SK-N-SH (cell line): Measurements from ENCODE around the gene SIX5. TPM values are rescaled to one million over a fixed set of nuclear protein-coding genes. Genes with fewer than 3 reads are reported as not detected.

Experiments used
- CTCF ChIA-PET: fragments of 300-600, 350-600 bp; formaldehyde crosslinking; extraction: SDS; loops from one replicate; lab custom pipeline; 2021; lab: Yijun Ruan, JAX
- POLR2A ChIA-PET: fragments of 350-600 bp; sonication (Branson Sonifier 250); formaldehyde crosslinking; extraction: SDS; loops from one replicate; lab custom pipeline; 2020; ENCODE audit warnings: antibody characterized with exemption, inconsistent platforms; lab: Yijun Ruan, JAX
- DNase-seq: peaks from one replicate; pipeline ENCODE4 v3.0.0; 2012
- H2AFZ ChIP-seq: fragments of 200-600 bp; sonication (generic); 2 replicates; pipeline ENCODE4 v1.8.1; 2016; ENCODE audit warnings: antibody characterized with exemption, mild to moderate bottlenecking, low read depth
- H3F3A ChIP-seq: fragments of 200-600 bp; sonication (generic); replicated peaks from 2 replicates; pipeline ENCODE3; 2016; ENCODE audit warnings: antibody characterized with exemption, mild to moderate bottlenecking; ENCODE audit not compliant: insufficient read depth
- H3K27ac ChIP-seq, 2 experiments: fragments of 200-500 bp in 1 of 2; fragments of 200-600 bp in 1 of 2; sonication (Bioruptor generic) in 1 of 2; sonication (generic), shearing (Covaris generic) in 1 of 2; 2 replicates each; pipeline versions ENCODE4 v1.5.1 to v1.6.1; 2014 to 2016; ENCODE audit warnings: low read depth in 2 of 2, inconsistent platforms in 1 of 2, low read length in 1 of 2, mild to moderate bottlenecking in 1 of 2, mixed read lengths in 1 of 2
- H3K27me3 ChIP-seq: fragments of 200-600 bp; sonication (generic), shearing (Covaris generic); 2 replicates; pipeline ENCODE4 v1.6.1; 2016; ENCODE audit warnings: mixed run types; ENCODE audit not compliant: insufficient read depth
- H3K36me3 ChIP-seq, 2 experiments: fragments of 200-500 bp in 1 of 2; fragments of 200-600 bp in 1 of 2; sonication (Bioruptor generic) in 1 of 2; sonication (generic) in 1 of 2; replicated peaks in 1 of 2; 2 replicates each; pipeline versions ENCODE3 to v1.5.1; 2014 to 2016; ENCODE audit warnings: low read length in 1 of 2, mild to moderate bottlenecking in 1 of 2; ENCODE audit not compliant: insufficient read depth in 2 of 2, control insufficient read depth in 1 of 2
- H3K4me1 ChIP-seq, 2 experiments: fragments of 200-500 bp in 1 of 2; fragments of 200-600 bp in 1 of 2; sonication (Bioruptor generic) in 1 of 2; sonication (generic), shearing (Covaris generic) in 1 of 2; 2 replicates each; pipeline versions ENCODE4 v1.5.1 to v1.6.1; 2014 to 2016; ENCODE audit warnings: low read depth in 1 of 2, low read length in 1 of 2, mixed run types in 1 of 2; ENCODE audit not compliant: insufficient read depth in 2 of 2, control insufficient read depth in 1 of 2
- H3K4me2 ChIP-seq: fragments of 200-600 bp; sonication (generic), shearing (Covaris generic); 2 replicates; pipeline ENCODE4 v1.6.1; 2017; ENCODE audit warnings: mixed run types
- H3K4me3 ChIP-seq, 2 experiments: fragments of 200-500 bp in 1 of 2; fragments of 200-600 bp in 1 of 2; sonication (Bioruptor generic) in 1 of 2; sonication (generic), shearing (Covaris generic) in 1 of 2; 2 replicates each; pipeline versions ENCODE4 v1.5.1 to v1.8.1; 2014 to 2016; ENCODE audit warnings: low read depth in 2 of 2, inconsistent platforms in 1 of 2, low read length in 1 of 2, mild to moderate bottlenecking in 1 of 2, mixed read lengths in 1 of 2, moderate library complexity in 1 of 2
- H3K79me2 ChIP-seq: fragments of 200-600 bp; sonication (generic); 2 replicates; pipeline ENCODE4 v1.8.1; 2017; ENCODE audit warnings: mild to moderate bottlenecking; ENCODE audit not compliant: insufficient read depth
- H3K9ac ChIP-seq: fragments of 200-600 bp; sonication (generic); 2 replicates; pipeline ENCODE4 v1.6.1; 2017; ENCODE audit warnings: mixed run types
- H3K9me2 ChIP-seq: fragments of 200-600 bp; sonication (generic); 2 replicates; pipeline ENCODE4 v1.6.1; 2017; ENCODE audit warnings: mixed run types
- H3K9me3 ChIP-seq: fragments of 200-600 bp; sonication (generic); 2 replicates; pipeline ENCODE4 v1.6.1; 2017; ENCODE audit warnings: mixed run types, mild to moderate bottlenecking, moderate library complexity
- H4K20me1 ChIP-seq: fragments of 200-600 bp; sonication (generic); 2 replicates; pipeline ENCODE4 v1.6.1; 2017; ENCODE audit warnings: mild to moderate bottlenecking, mixed run types; ENCODE audit not compliant: insufficient read depth
- CHD2 ChIP-seq: fragments of 150-350 bp; IDR thresholded peaks from 2 replicates; pipeline ENCODE4 v1.6.1; 2018; ENCODE audit warnings: low read length; ENCODE audit not compliant: partially characterized antibody
- FOSL2 ChIP-seq: IDR thresholded peaks from 2 replicates; pipeline ENCODE4 v1.4.0; 2012; ENCODE audit warnings: low read depth, mild to moderate bottlenecking, moderate library complexity, borderline replicate concordance
- FOXM1 ChIP-seq: IDR thresholded peaks from 2 replicates; pipeline ENCODE4 v1.4.0; 2012; ENCODE audit warnings: low read depth, mild to moderate bottlenecking
- GABPA ChIP-seq: IDR thresholded peaks from 2 replicates; pipeline ENCODE4 v1.4.0; 2012; ENCODE audit warnings: low read depth, mild to moderate bottlenecking
- GATA2 ChIP-seq: sonication (generic); formaldehyde crosslinking; IDR thresholded peaks from 2 replicates; pipeline ENCODE4 v1.5.0; 2020; ENCODE audit warnings: mild to moderate bottlenecking, missing genetic modification reagents
- POLR2AphosphoS5 ChIP-seq: IDR thresholded peaks from 2 replicates; pipeline ENCODE4 v1.6.1; 2012; ENCODE audit warnings: low read depth, low read length
- RAD21 ChIP-seq: IDR thresholded peaks from 2 replicates; pipeline ENCODE4 v1.6.1; 2012; ENCODE audit warnings: mild to moderate bottlenecking, low read length
- RCOR1 ChIP-seq: fragments of 150-350 bp; IDR thresholded peaks from 2 replicates; pipeline ENCODE4 v1.6.1; 2017; ENCODE audit warnings: antibody characterized with exemption, low read length
- RXRA ChIP-seq: IDR thresholded peaks from 2 replicates; pipeline ENCODE4 v1.4.0; 2012; ENCODE audit warnings: low read depth, mild to moderate bottlenecking, borderline replicate concordance
- SIN3A ChIP-seq: IDR thresholded peaks from 2 replicates; pipeline ENCODE4 v1.6.1; 2012; ENCODE audit warnings: low read depth, mild to moderate bottlenecking, low read length, moderate library complexity, borderline replicate concordance
- WGBS: methylation state at CpG from one replicate; pipeline ENCODE4 v1.1.6; 2017; ENCODE audit warnings: low lambda C conversion rate; 5-methylcytosine and 5-hydroxymethylcytosine counted together
- polyA plus RNA-seq, 3 experiments: library from polyadenylated mRNA; depleted of rRNA; stranded (reverse); fragments of >200 nt; gene quantifications; 2 replicates each; pipeline ENCODE4 v1.2.3, GENCODE V29; 2012
- TF ChIP-seq, protein P1 (sequence below): fragments of 150-350 bp; IDR thresholded peaks from 2 replicates; pipeline ENCODE4 v1.6.1; 2017; ENCODE audit warnings: antibody characterized with exemption, low read length, low read depth, borderline replicate concordance

The SIX5 gene
- polyA plus RNA-seq, 1 of the 3 experiments (the other 2 are of a cell fraction): 8.4 TPM

DNA sequence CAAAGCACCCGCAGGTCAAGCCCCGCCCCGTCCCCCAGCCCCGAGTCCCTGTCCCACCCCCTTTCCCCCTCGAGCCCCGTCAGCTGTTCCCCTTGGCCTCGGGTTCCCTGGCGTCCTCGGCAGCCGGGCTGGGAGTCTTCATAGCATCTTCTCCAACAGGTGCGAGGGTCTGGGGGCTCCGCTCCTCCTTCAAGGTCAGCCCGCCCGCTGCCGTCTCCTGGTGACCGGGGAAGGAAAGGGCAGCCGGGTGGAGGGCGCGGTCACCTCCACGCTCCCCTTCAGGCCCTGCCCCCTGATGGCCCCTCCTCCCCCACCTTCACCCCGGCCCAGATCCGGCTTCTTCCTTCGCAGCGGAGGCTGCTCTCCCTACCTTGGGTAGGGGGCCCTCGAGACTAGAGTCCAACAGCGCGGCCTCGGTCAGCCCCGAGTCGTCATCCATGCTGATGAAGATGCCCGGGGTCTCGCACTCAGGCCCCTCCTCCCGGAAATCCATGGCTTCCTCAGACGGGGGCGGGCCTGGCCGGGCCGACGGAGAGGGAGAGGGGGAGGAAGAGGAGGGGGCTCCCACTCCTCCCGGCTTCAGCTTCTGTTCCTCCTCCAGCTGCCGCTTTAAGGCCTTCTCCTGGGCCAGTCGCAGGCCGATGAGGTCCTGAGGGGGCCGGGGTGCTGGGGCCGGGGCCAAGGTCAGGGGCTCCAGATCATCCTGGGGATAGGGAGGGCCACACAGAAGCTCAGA is 46.6 kb upstream of the SIX5 start:
- TF ChIP-seq FOSL2 (no peak), POLR2AphosphoS5 (no peak), RXRA (no peak), CHD2 (no peak)
- Histone ChIP-seq H2AFZ (no peak overlapping the region), H3F3A (peaks cover 9% of the 10 kb centered on the region), H3K9ac (no peak overlapping the region), H3K36me3 (peaks cover 6 to 10% of the 10 kb centered on the region in 2 experiments), H3K9me2 (no peaks in the 10 kb centered on the region), H3K4me2 (no peak overlapping the region), H3K4me3 (peak overlapping the region in 1 of 2 experiments; percentile 1; a peak in 1 of 4 replicates), H4K20me1 (no peaks in the 10 kb centered on the region), H3K9me3 (no peaks in the 10 kb centered on the region), H3K79me2 (no peaks in the 10 kb centered on the region), H3K27ac (no peak overlapping the region), H3K27me3 (no peaks in the 10 kb centered on the region), H3K4me1 (peaks cover 0 to 9% of the 10 kb centered on the region in 2 experiments; a peak in 1 of 4 replicates)
- whole genome bisulfite sequencing: 86% methylated on average over 35 of the region's 44 CpGs
- DNase-seq: peak; percentile 62
- POLR2A ChIA-PET: interaction anchor here (1.3 kb wide), 1 partner anchor 66 kb away, joined by 3 read pairs; no protein-coding TSS in a partner anchor
- CTCF ChIA-PET: interaction anchor here (0.8 to 10.4 kb wide), 10 partner anchors 11 to 137 kb away, joined by 3 to 137 read pairs (median 22); partner anchors contain the start of genes IRF2BP1, SIX5 and SYMPK

DNA sequence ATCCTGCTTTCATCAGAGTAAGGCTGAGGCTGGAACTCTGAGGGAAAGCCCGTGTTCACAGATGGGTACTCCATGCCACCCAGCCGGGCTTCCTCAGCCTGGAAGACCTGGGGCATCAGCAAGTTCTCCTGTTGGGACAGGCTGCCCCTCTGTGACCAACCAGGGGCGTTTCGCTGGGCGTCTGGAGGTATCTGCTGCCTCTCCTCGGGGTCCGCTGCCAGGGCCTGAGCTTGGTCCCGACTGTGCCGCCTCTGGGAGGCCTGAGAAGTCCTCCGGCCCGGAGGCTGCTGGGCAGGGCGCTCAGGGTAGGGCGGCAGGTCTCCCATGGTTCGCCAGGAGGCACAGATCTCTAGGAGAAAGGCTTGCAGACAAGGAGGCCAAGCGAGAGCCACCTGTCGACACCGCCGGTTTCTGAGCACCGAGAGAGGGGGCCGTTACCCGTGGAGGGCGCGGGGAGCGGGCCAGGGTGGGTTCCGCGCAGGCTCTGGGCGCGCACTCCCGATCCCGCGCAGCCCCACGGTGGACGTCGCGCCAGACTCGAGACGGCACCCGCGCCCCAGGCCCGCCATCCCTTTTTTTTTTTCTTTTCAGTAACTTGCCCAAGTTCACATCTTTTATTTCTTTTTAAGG is 45.9 kb upstream of the SIX5 start, which contains the start of gene RSPH6A:
TSS of gene RSPH6A (minus strand) at position 458 of the 630 bp plus-strand sequence. CDS start at position 326, 132 bp downstream.
- no peaks in the 10 kb centered on the region for H3K9me3 ChIP-seq
- H3K9me2 ChIP-seq: no peaks in the 10 kb centered on the region
- WGBS: 96% methylated on average over 15 of the region's 40 CpGs
- H3K79me2 ChIP-seq: no peaks in the 10 kb centered on the region
- no peak within 1 kb of the TSS for H3K9ac ChIP-seq
- no peak within 1 kb of the TSS for H3K4me2 ChIP-seq
- H4K20me1 ChIP-seq: no peaks in the 10 kb centered on the region
- H3F3A ChIP-seq: peaks cover 9% of the 10 kb centered on the region
- no peaks in the 10 kb centered on the region for H3K27me3 ChIP-seq
- no peak within 1 kb of the TSS for H2AFZ ChIP-seq
- no peak for TF ChIP-seq GATA2 (CRISPR knock-in tag)
- TF ChIP-seq FOXM1: no peak
- H3K27ac ChIP-seq: no peak within 1 kb of the TSS
- CTCF ChIA-PET: interaction anchor here (1.1 to 10.4 kb wide), 4 partner anchors 13 to 69 kb away, joined by 6 to 137 read pairs (median 84); partner anchors contain the start of gene IRF2BP1
- peaks cover 4 to 9% of the 10 kb centered on the region in 2 experiments; a peak in 1 of 4 replicates for H3K4me1 ChIP-seq
- H3K36me3 ChIP-seq: peaks cover 6% of the 10 kb centered on the region in 2 experiments
- POLR2A ChIA-PET: no interaction called here
- H3K4me3 ChIP-seq: peak within 1 kb of the TSS in 1 of 2 experiments; percentile 1; a peak in 1 of 4 replicates
- DNase-seq: no peak

DNA sequence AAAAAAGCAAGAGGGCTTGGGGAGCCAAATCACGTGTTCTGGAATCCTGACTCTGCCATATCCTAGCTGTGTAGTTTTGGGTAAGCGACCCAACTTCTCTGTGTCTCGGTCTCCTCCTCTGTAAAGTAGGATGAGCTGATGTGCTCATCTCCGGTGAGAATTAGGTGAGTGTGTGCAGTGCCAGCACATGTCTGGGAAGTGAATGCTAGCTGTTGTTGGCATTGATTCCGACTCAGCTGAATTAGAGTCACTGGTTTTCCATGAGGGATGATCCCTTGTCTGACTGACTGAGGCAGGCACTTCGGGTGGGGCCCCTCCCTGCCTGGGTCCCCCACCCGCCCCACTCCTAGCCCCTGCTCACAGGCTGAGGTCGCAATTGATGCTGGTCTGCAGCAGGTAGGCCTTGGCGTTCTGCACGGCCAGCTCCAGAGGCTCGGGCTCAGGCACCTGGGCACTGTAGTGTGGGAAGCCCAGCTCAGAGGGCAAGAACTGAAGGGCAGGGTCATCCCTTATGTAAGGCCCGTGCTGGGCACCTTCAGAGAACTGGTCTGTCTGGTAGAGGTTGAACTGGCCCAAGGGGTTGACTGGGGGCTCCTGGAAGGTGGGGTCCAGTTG is 45.2 kb upstream of the SIX5 start:
- Histone ChIP-seq H2AFZ (no peak overlapping the region), H3F3A (peaks cover 9% of the 10 kb centered on the region), H4K20me1 (no peaks in the 10 kb centered on the region), H3K27me3 (no peaks in the 10 kb centered on the region), H3K9me2 (no peaks in the 10 kb centered on the region), H3K4me1 (peaks cover 9 to 10% of the 10 kb centered on the region in 2 experiments; a peak in 3 of 4 replicates), H3K4me3 (no peak overlapping the region), H3K36me3 (peaks cover 2 to 6% of the 10 kb centered on the region in 2 experiments), H3K79me2 (no peaks in the 10 kb centered on the region), H3K27ac (no peak overlapping the region), H3K4me2 (no peak overlapping the region), H3K9me3 (no peaks in the 10 kb centered on the region), H3K9ac (no peak overlapping the region)
- TF ChIP-seq GABPA: no peak
- TF ChIP-seq CHD2: no peak
- no peak for TF ChIP-seq GATA2 (CRISPR knock-in tag)
- TF ChIP-seq RCOR1: no peak
- TF ChIP-seq SIN3A: no peak
- TF ChIP-seq, protein P1, sequence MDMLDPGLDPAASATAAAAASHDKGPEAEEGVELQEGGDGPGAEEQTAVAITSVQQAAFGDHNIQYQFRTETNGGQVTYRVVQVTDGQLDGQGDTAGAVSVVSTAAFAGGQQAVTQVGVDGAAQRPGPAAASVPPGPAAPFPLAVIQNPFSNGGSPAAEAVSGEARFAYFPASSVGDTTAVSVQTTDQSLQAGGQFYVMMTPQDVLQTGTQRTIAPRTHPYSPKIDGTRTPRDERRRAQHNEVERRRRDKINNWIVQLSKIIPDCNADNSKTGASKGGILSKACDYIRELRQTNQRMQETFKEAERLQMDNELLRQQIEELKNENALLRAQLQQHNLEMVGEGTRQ: no peak
- TF ChIP-seq RAD21: no peak
- ChIA-PET CTCF (interaction anchor here (0.8 to 10.4 kb wide), 6 partner anchors 14 to 88 kb away, joined by 3 to 137 read pairs (median 22); partner anchors contain the start of genes FOXA3, IRF2BP1 and MYPOP), POLR2A (no interaction called here)
- WGBS: 88% methylated on average over 4 of the region's 12 CpGs
- no peak for DNase-seq
